ENCODE results near the gene OPTC.

OPTC gene

GRCh38 chr1:203521812-203522211, 27.9 kb downstream of the OPTC start:
- TF ChIP-seq CTCF (IDR thresholded peaks at IDR 0.05; ENCODE audit: low read depth, low read length, missing control alignments): no peak
- DNase-seq (ENCODE audit: extremely low read depth, low read depth): no peak

GRCh38 chr1:203522237-203522636, 28.3 kb downstream of the OPTC start:
- no peak overlapping the region for H3K4me3 ChIP-seq (replicated peaks; ENCODE audit: low read depth, low read length)
- no peak for DNase-seq (ENCODE audit: extremely low read depth, low read depth)
- no peak for TF ChIP-seq CTCF (IDR thresholded peaks at IDR 0.05; ENCODE audit: low read depth, low read length, missing control alignments)

More at GRCh38 chr1:203521812-203522211, 27.9 kb downstream of the OPTC start:
- H3K4me3 ChIP-seq (replicated peaks; ENCODE audit: low read depth, low read length): no peak overlapping the region

DNA sequence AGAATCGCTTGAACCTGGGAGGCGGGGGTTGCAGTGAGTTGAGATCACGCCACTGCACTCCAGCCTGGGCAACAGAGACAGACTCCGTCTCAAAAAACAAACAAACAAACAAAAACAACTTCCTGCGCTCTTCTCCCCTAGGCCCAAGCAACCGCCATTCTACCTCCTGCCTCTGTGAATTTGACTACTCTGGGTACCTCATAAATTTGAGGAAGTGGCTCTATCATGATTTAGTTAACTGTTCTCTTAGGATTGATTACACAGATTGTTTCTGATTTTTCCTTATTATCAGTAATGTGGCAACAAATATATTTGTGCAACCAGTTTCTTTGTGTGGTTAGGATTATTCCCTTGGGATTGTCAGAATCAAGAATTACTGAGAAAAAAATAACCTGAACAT, 29.7 kb downstream of the OPTC start:
- no peak for DNase-seq (ENCODE audit: extremely low read depth, low read depth)
- no peak for TF ChIP-seq CTCF (IDR thresholded peaks at IDR 0.05; ENCODE audit: low read depth, low read length, missing control alignments)

DNA sequence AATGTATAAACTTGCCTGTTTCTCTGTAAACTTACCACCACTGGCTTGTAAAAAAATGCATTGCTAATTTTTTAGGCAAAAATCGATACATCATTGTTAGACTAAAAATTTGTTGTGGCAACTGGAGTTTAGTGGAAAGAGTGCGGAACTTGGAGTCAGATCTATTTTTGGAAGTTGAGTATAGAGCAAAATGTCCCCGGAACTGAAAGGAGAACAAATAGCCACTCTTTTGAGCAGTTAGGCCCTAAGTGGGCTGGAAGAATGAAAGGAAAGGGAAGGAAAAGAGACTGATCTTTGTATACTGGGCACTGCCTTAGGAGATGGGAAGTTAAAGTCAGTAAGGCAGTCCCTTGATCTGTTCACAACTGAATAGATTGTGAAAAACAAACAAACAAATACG, 30.2 kb downstream of the OPTC start:
- DNase-seq (ENCODE audit: extremely low read depth, low read depth): no peak
- TF ChIP-seq CTCF (IDR thresholded peaks at IDR 0.05; ENCODE audit: low read depth, low read length, missing control alignments): no peak

More for the DNA sequence above, 29.7 kb downstream of the OPTC start:
- no peak overlapping the region for H3K4me3 ChIP-seq (replicated peaks; ENCODE audit: low read depth, low read length)

GRCh38 chr1:203524824-203525223, 30.9 kb downstream of the OPTC start:
- no peak for TF ChIP-seq CTCF (IDR thresholded peaks at IDR 0.05; ENCODE audit: low read depth, low read length, missing control alignments)
- H3K4me3 ChIP-seq (replicated peaks; ENCODE audit: low read depth, low read length): no peak overlapping the region
- no peak for DNase-seq (ENCODE audit: extremely low read depth, low read depth)

More for the DNA sequence above, 30.2 kb downstream of the OPTC start:
- H3K4me3 ChIP-seq (replicated peaks; ENCODE audit: low read depth, low read length): no peak overlapping the region

DNA sequence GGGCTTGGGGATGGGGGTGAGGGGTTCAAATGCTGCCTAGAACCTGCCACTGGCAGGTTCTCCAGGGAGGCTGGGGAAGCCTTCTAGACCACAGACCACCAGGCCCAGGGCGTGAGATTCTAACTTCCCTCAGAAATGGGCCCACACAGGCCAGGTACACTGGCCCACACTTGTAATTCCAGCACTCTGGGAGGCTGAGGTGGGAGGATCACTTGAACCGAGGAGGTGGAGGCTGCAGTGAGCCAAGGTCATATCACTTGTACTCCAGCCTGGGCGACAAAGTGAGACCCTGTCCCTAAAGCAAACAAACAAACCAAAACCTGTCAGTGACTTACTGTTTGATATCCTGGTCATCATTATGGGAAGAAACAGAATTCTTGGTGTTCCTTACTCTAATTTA, 31.7 kb downstream of the OPTC start:
- TF ChIP-seq CTCF (IDR thresholded peaks at IDR 0.05; ENCODE audit: low read depth, low read length, missing control alignments): no peak
- DNase-seq (ENCODE audit: extremely low read depth, low read depth): no peak
- no peak overlapping the region for H3K4me3 ChIP-seq (replicated peaks; ENCODE audit: low read depth, low read length)

GRCh38 chr1:203526130-203526529, 32.2 kb downstream of the OPTC start:
- DNase-seq (ENCODE audit: extremely low read depth, low read depth): no peak
- TF ChIP-seq CTCF (IDR thresholded peaks at IDR 0.05; ENCODE audit: low read depth, low read length, missing control alignments): no peak
- no peak overlapping the region for H3K4me3 ChIP-seq (replicated peaks; ENCODE audit: low read depth, low read length)
